OCI-LY3 (cell line): ENCODE data around the gene NIPBL.

Source experiments
- H2AFZ ChIP-seq: fragments of 200-600, 300-600 bp; shearing (Covaris generic); 2 replicates; pipeline ENCODE4 v1.6.0; 2014; ENCODE audit warnings: antibody characterized with exemption, low read depth, low read length
- H3K27ac ChIP-seq: fragments of 200-600, 300-600 bp; sonication (generic); 2 replicates; pipeline ENCODE4 v1.5.1; 2014; ENCODE audit warnings: mild to moderate bottlenecking, low read length, moderate library complexity, mixed read lengths
- H3K27me3 ChIP-seq: fragments of 200-600, 300-600 bp; sonication (generic); 2 replicates; pipeline ENCODE4 v1.6.1; 2014; ENCODE audit warnings: low read depth, low read length, mixed read lengths
- H3K36me3 ChIP-seq: fragments of 200-600, 300-600 bp; sonication (generic); replicated peaks from 2 replicates; pipeline ENCODE3; 2014; ENCODE audit warnings: low read depth, low read length, mixed read lengths
- H3K4me1 ChIP-seq: fragments of 300-600, 200-600 bp; sonication (generic); 2 replicates; pipeline ENCODE4 v1.6.1; 2014; ENCODE audit warnings: low read length, mixed read lengths
- H3K4me2 ChIP-seq: fragments of 200-600, 300-600 bp; sonication (generic); 2 replicates; pipeline ENCODE4 v1.6.1; 2014; ENCODE audit warnings: low read length, mixed read lengths
- H3K4me3 ChIP-seq: fragments of 300-600, 200-600 bp; sonication (generic); 2 replicates; pipeline ENCODE4 v1.5.1; 2014; ENCODE audit warnings: antibody characterized with exemption, mild to moderate bottlenecking, low read length, moderate library complexity
- H3K79me2 ChIP-seq: fragments of 300-600, 200-600 bp; shearing (Covaris generic); 2 replicates; pipeline ENCODE4 v1.6.1; 2014; ENCODE audit warnings: mild to moderate bottlenecking, low read length, mixed read lengths
- H3K9ac ChIP-seq: fragments of 300-600, 200-600 bp; shearing (Covaris generic); 2 replicates; pipeline ENCODE4 v1.6.0; 2014; ENCODE audit warnings: mild to moderate bottlenecking, low read length, moderate library complexity
- H3K9me3 ChIP-seq: fragments of 200-600, 300-600 bp; shearing (Covaris generic); 2 replicates; pipeline ENCODE4 v1.6.1; 2014; ENCODE audit warnings: low read length, mixed read lengths; ENCODE audit not compliant: insufficient read depth
- H4K20me1 ChIP-seq: fragments of 200-600, 300-600 bp; sonication (generic); 2 replicates; pipeline ENCODE4 v1.6.1; 2016; ENCODE audit warnings: low read length, mixed read lengths; ENCODE audit not compliant: insufficient read depth
- EZH2phosphoT487 ChIP-seq: fragments of 200-600 bp; shearing (Covaris generic); IDR thresholded peaks from 2 replicates; pipeline ENCODE4 v1.6.1; 2018; ENCODE audit warnings: antibody characterized with exemption, mixed run types, low read depth
- TF ChIP-seq, protein P1 (sequence below): fragments of 200-600, 300-600 bp; sonication (generic); IDR thresholded peaks from 2 replicates; pipeline ENCODE4 v1.5.1; 2014; ENCODE audit warnings: antibody characterized with exemption, low read length, low read depth

The NIPBL gene

DNA sequence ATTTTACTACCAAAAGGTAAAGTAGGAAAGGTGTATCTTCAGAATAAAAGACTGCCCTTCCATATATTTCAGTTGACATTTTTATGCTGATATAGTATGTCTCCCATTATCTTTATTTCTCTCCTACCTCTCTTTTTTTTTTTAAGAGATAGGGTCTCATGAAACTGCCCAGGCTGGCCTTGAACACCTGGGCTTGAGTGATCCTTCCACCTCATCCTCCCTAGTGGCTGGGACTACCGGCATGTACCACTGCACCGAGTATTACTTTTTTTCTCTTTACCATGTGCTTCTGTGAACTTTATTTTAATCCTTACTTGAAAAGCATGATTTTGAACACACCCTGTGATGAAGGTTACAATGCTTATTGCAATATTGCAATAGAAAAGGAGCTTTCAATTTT lies 42.7 kb downstream of the NIPBL start:
- TF ChIP-seq EZH2phosphoT487, result no peak
- TF ChIP-seq, protein P1, sequence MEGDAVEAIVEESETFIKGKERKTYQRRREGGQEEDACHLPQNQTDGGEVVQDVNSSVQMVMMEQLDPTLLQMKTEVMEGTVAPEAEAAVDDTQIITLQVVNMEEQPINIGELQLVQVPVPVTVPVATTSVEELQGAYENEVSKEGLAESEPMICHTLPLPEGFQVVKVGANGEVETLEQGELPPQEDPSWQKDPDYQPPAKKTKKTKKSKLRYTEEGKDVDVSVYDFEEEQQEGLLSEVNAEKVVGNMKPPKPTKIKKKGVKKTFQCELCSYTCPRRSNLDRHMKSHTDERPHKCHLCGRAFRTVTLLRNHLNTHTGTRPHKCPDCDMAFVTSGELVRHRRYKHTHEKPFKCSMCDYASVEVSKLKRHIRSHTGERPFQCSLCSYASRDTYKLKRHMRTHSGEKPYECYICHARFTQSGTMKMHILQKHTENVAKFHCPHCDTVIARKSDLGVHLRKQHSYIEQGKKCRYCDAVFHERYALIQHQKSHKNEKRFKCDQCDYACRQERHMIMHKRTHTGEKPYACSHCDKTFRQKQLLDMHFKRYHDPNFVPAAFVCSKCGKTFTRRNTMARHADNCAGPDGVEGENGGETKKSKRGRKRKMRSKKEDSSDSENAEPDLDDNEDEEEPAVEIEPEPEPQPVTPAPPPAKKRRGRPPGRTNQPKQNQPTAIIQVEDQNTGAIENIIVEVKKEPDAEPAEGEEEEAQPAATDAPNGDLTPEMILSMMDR, result no peak
- Histone ChIP-seq H2AFZ (no peak overlapping the region), H3K9ac (no peak overlapping the region), H3K79me2 (peaks cover 72% of the 10 kb centered on the region), H3K4me1 (no peaks in the 10 kb centered on the region), H3K4me3 (no peak overlapping the region), H3K36me3 (no peaks in the 10 kb centered on the region), H3K4me2 (no peak overlapping the region), H4K20me1 (peaks cover 54% of the 10 kb centered on the region), H3K9me3 (no peaks in the 10 kb centered on the region), H3K27me3 (no peaks in the 10 kb centered on the region), H3K27ac (no peak overlapping the region)

DNA sequence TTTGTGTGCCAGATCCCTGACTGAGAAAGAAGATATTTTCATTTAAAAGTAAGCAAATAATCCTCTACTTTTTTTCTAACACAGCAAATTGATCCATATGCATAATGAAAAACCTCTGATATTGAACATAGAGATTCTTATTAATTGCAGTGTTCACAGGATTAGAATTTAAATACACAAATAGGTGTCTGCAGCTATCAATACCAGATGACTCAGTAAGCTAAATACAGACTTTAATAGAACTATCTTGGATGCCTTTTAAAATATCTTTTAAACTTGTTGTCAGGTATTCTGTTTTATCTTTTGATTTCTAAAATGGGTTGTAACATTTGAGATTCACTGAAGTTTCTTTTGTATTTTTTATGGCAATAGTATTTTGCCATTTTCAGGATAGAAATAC lies 43.1 kb downstream of the NIPBL start:
- Histone ChIP-seq H3K27me3 (no peaks in the 10 kb centered on the region), H3K27ac (no peak overlapping the region), H4K20me1 (peaks cover 58% of the 10 kb centered on the region), H3K36me3 (no peaks in the 10 kb centered on the region), H2AFZ (no peak overlapping the region), H3K4me1 (no peaks in the 10 kb centered on the region), H3K4me3 (no peak overlapping the region), H3K9ac (no peak overlapping the region), H3K79me2 (peaks cover 72% of the 10 kb centered on the region), H3K4me2 (no peak overlapping the region), H3K9me3 (no peaks in the 10 kb centered on the region)
- TF ChIP-seq EZH2phosphoT487, result no peak
- TF ChIP-seq, protein P1, result no peak

DNA sequence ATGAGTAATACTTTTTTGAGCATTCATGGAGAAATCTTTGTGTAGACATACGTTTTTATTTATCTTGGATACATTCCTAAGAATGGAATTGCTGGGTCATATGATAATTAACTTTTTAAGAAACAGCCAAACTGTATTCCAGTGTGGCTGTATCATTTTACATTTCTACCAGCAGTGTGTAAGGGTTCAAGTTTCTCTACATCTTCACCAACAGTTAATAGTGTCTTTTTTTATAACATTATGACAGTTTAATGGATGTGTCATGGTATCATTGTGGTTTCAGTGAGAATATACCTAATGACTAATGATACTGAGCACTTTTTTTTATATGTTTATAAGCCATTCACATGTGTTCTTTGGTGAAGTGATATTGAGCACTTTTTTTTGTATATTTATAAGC lies 52.4 kb downstream of the NIPBL start:
- Histone ChIP-seq H3K9ac (no peak overlapping the region), H3K4me1 (no peaks in the 10 kb centered on the region), H4K20me1 (peaks cover 66% of the 10 kb centered on the region), H3K4me3 (no peak overlapping the region), H3K36me3 (no peaks in the 10 kb centered on the region), H3K79me2 (peaks cover 91% of the 10 kb centered on the region), H3K27ac (no peak overlapping the region), H3K4me2 (no peak overlapping the region), H3K27me3 (no peaks in the 10 kb centered on the region), H2AFZ (no peak overlapping the region), H3K9me3 (no peaks in the 10 kb centered on the region)
- no peak for TF ChIP-seq EZH2phosphoT487
- TF ChIP-seq, protein P1, result no peak

DNA sequence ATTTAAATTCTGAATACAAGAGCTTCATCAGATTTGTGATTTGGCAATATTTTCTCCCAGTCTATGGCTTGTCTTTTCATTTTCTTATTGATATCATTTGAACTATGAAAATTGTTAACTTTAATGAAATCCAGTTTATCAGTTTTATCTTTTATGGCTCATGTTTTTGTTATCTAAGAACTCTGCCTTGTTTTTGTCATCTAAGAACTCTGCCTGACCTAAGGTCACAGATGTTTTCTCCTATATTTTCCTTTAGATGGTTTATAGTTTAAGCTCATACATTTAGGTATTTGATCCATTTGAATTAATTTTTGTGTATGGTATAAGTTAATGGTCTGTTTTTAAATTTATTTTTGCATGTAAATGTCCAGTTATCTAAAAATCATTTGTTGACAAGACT lies 52.9 kb downstream of the NIPBL start:
- no peaks in the 10 kb centered on the region for H3K4me1 ChIP-seq
- no peak overlapping the region for H3K9ac ChIP-seq
- H3K36me3 ChIP-seq, result no peaks in the 10 kb centered on the region
- H3K9me3 ChIP-seq, result no peaks in the 10 kb centered on the region
- H4K20me1 ChIP-seq, result peaks cover 67% of the 10 kb centered on the region
- no peak overlapping the region for H3K27ac ChIP-seq
- no peak overlapping the region for H3K4me2 ChIP-seq
- no peaks in the 10 kb centered on the region for H3K27me3 ChIP-seq
- peaks cover 91% of the 10 kb centered on the region for H3K79me2 ChIP-seq
- H3K4me3 ChIP-seq, result no peak overlapping the region
- TF ChIP-seq EZH2phosphoT487, result no peak
- TF ChIP-seq, protein P1, result no peak
- no peak overlapping the region for H2AFZ ChIP-seq
